ENCODE results near the gene ZFPM1.

Gene ZFPM1

GRCh38 chr16:88530858-88531203 is 77.8 kb downstream of the ZFPM1 start:
- no peak for DNase-seq

DNA sequence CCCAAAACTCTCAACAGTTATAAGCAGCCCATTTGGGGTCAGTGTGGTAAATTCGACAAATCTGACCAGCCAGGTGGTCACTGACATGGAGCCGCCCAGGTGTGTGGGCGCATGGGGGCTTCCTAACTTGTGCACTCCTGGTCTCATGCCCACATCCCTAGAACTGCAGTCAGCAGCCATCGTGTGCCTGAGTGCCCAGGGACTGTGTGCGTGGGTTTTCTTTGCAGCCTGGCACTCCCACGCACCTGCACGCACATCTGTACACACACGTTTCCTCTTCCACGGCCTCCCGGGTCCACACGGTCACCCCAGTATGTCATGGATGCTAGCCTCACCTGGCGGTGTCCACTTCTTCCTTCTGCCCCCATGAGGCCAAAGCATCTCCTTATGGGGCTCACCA is 78.3 kb downstream of the ZFPM1 start:
- no peak for DNase-seq

GRCh38 chr16:88531931-88532433 is 78.9 kb downstream of the ZFPM1 start:
- DNase-seq: no peak

DNA sequence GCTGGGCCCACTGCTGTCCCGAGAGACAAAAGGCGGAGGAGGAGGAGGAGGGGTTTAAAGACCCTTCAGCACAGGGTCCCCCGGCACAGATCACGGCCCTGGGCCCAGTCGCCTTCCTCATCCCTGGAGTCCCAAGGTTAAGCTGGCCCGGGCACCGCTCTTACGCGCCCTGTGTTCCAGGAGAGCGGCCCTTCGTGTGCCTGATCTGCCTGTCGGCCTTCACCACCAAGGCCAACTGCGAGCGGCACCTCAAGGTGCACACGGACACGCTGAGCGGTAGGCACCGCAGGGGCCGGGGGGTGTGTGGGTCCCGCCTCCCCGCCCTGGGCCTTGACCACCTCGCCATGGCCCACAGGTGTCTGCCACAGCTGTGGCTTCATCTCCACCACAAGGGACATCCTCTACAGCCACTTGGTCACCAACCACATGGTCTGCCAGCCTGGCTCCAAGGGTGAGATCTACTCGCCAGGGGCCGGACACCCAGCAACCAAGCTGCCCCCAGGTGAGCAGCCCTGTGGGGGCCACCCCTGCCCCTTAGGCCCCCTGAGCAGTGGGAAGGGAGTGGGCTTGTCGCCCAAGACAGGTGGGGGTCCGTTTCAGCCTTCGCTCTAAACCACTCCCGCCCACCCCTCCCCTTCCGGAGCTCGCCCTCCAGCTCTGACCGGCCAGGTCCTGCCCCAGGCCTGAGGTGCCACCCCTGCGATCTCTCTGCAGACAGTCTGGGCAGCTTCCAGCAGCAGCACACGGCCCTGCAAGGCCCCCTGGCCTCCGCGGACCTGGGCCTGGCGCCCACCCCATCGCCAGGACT is 79.6 kb downstream of the ZFPM1 start:
- DNase-seq: no peak

GRCh38 chr16:88533381-88533917 is 80.4 kb downstream of the ZFPM1 start:
- DNase-seq: no peak

- DNase-seq: peak; percentile 77
Observed at GRCh38 chr16:88533932-88534637, 81.0 kb downstream of the ZFPM1 start.

GRCh38 chr16:88534638-88535190 is 81.6 kb downstream of the ZFPM1 start:
- peak; percentile 38 for DNase-seq

DNA sequence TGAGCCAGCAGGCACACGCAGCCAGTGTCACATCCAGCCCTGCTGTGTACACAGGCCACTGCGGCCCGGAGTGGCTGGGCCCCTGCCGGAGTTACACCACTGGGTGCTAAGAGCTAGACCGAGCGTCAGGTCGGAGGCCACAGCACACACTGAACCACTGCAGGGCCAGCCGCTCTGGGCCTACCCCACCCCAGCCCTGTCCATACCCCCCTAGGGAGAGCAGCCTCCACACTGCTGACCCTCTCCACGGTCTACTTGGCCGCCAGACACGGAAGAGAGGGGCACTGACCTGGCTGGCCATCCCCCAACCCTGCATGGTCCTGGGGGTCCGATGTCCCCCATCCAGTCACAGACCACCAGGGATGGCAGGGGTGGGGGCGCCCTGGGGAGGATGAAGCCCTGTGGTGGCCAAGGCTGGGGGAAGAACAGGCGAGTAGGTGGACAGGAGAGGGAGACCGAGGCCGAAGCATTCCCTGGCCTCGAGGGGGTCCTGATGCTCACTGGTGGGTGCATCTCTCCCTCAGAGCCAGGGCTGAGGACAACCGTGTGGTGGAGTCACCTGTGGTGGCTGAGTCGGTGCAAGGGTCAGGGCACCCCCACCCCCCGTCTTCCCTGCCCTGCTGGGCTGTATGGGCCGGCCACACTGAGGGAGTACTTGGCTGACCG is 82.2 kb downstream of the ZFPM1 start:
- no peak for DNase-seq

- DNase-seq: no peak
Observed at GRCh38 chr16:88535857-88536222, 82.8 kb downstream of the ZFPM1 start.

DNA sequence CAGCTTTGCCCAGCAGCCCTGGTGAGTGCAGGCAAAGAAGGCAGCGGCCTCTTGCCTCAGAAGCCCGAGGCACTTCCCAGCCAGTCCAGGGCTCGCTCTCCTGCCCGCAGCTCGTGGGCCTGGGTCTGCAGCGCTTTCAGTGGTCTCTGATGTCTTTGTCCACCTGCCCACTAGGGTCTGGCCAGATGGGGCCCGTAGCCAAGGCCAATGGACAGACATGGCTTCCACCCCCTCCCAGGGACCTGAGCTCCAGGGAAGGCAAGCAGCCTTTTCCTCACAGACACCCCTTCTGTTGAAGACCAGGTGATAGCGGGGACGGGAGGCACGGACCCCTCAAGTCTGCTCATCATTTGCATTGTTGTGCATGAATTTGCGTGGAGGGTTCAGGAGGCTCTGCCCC is 83.4 kb downstream of the ZFPM1 start:
- no peak for DNase-seq

DNA sequence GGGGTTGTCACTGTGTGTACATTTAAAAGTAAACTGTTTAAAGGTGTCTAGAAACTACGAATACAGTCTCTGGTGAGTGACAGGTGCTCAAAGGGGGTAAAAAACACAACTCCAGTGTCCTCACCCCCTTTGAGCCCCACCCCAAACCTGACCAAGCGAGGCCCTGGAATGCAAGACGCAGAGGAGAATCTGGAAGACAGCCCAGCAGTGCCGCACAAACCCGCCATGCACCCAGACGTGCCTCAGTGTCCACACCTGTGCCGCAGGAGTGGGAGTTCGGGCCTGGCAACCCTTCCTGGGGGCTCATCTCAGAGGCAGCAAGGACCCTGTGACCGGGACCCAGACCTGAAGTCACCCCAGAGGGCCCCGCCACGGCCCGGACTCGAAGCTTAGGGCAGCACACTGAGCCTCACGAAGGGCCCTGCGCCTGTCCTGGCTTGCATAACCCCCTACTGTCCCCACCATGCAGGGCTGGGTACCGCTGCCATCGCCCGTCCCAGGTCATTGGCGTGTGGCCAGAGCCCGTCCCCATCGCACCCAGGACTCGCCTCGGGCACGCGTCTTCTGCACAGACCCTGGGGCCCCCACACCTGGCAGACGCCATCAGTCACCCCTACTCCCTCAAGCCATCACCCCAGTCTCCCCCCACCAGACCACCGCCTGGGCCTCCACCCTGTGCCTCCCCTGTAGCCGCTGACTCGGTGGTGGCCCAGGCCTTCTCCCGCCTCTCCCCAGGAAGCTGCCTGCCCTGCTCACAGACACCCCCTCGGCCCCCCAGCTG is 84.1 kb downstream of the ZFPM1 start:
- no peak for DNase-seq

DNA sequence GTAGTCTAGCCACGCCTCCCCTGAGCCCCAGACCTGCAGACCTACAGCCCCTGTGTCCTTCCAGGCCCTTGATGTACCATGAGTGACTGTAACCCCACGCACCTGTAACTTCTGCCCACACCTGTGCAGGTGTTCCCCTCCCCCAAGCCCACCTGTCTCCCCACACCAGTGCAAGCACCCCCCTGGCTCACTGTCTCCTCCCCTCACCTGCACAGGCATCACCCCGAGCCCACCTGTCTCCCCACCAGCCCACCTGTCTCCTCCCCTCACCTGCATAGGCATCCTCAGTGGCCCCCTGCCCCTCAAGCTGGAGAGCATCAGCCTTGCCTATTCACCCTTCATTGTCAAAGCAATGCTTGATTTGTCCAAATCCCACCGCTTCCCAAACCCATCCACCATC is 84.8 kb downstream of the ZFPM1 start:
- no peak for DNase-seq

- no peak for DNase-seq
Observed at GRCh38 chr16:88538366-88539060, 85.4 kb downstream of the ZFPM1 start.

GRCh38 chr16:88539261-88539651 is 86.2 kb downstream of the ZFPM1 start:
- no peak for DNase-seq

GRCh38 chr16:88539652-88540345 is 86.7 kb downstream of the ZFPM1 start:
- no peak for DNase-seq

DNA sequence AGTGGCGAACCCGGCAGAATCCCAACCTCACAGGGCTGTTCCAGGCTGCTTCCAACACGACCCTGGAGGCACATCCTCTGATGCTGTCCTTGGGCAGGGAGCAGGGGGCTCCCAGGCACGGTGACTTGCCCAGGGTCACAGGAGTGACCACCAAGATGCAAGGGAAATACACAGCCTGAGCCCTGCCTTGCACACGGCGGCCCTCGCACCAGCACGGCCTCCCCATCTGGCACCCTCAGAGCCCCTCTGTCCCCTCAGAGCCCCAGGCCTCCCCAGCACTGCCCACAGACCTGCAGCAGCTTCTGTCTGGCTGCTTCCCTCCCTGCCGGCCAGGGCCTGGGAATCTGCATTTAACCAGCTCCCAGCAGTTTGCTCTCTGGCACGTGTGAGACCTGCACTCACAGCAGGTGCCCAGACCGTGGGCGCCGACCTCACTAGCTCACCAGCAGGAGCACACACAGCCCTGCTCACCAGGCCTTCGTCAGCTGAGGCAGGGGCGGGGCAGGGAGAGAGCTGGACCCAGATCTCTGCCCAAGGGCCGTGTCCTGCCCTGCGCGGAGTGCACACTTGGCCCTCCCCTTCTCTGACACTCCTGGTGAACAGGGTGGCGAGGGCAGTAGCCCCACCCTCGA is 87.4 kb downstream of the ZFPM1 start:
- no peak for DNase-seq

GRCh38 chr16:88541831-88542616 is 88.9 kb downstream of the ZFPM1 start:
- no peak for DNase-seq

- no peak for DNase-seq
Observed at GRCh38 chr16:88543230-88543813, 90.2 kb downstream of the ZFPM1 start.

DNA sequence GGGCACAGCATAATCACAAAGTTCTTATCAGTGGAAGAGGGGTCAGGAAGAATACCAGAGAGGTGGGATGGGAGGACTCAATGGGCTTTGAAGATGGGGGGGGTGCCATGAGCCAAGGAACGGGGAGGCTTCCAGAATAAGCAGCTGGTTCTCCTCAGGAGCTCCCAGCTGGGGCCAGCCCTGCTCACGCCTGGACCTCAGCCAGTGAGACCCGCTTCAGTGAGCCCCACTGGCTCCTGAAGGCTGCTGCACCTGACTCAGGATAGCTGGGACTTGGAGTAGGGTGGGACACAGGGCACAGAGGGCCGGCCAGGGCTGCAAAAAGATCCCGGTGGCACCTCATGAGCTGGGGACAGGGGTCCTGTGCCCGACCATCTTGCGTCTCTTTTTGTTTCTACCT is 92.7 kb downstream of the ZFPM1 start:
- DNase-seq: no peak

Measured in stimulated activated CD4-positive, alpha-beta T cell treated with anti-CD3 and anti-CD28 coated beads, Interleukin-4, amount 100 ng/mL, for 24 hours (primary cell).